Measurements from ENCODE around the gene PRRT3. TPM values are rescaled to one million over a fixed set of nuclear protein-coding genes. Genes with fewer than 3 reads are reported as not detected.

The PRRT3 gene
- total and polyA plus RNA-seq, 9 of the 15 experiments (the other 6 are each of a cell fraction or from before 2014, with no cell fraction given): 0.06 to 1.9 (median 1.2) TPM

DNA sequence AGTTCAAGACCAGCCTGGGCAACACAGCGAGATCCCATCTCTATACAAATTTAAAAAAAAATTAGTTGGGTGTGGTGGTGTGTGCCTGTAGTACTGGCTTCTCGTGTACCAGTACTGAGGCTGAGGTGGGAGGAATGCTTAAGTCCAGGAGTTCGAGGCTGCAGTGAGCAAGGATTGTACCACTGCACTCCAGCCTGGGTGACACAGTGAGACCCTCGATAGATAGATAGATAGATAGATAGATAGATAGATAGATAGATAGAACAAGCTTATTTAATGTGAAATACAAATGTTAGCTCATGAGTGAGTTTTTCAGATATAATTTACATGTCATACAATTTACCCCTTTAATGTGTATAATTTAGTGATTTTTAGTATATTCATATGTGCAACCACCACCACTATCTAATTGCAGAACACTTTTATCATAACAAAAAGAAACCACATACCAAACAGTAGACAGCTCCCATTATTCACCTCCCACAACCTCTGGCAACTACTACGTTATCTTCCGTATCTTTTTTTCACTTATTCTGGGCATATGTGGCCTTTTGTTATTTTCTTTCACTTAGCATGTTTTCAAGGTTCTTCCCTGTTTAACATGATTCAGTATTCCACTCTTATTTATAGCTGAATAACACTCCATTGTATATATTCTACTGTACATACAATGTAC is 13.1 kb upstream of the PRRT3 start:
- CTCF ChIA-PET (ENCODE audit: low intra/inter-chr PET ratio): no interaction called here

GRCh38 chr3:9957214-9957613 is 5.0 kb upstream of the PRRT3 start:
- Histone ChIP-seq H3K27ac (ENCODE audit: extremely low read depth, low read depth, low read length) (no peak overlapping the region), H3K79me2 (ENCODE audit: control insufficient read depth, insufficient read depth, low read length) (no peaks in the 10 kb centered on the region), H3K36me3 (ENCODE audit: control insufficient read depth, insufficient read depth, low read length) (peaks cover 4% of the 10 kb centered on the region; the same call in 2 of the 3 replicates), H3K9ac (ENCODE audit: insufficient read depth in 1 of 2, low read depth in 2 of 2, low read length in 2 of 2) (no peak overlapping the region), H3K9me1 (ENCODE audit: control insufficient read depth, insufficient read depth, low read length) (no peaks in the 10 kb centered on the region), H3K9me3 (replicated peaks; ENCODE audit: control insufficient read depth, insufficient read depth, low read depth, low read length) (no peaks in the 10 kb centered on the region), H4K20me1 (replicated peaks; ENCODE audit: control insufficient read depth, insufficient read depth, low read length) (no peaks in the 10 kb centered on the region), H3K4me3 (no peak overlapping the region), H3K4me1 (replicated peaks in 1 of 2; ENCODE audit: control insufficient read depth in 2 of 2, insufficient read depth in 2 of 2, low read length in 2 of 2) (peaks cover 14 to 21% of the 10 kb centered on the region in 2 experiments), H2AFZ (ENCODE audit: low read depth, low read length) (peak overlapping the region; percentile 34; the same call in 1 of the 2 replicates), H3K27me3 (ENCODE audit: control insufficient read depth in 2 of 2, insufficient read depth in 2 of 2, low read length in 2 of 2) (no peaks in the 10 kb centered on the region), H3K4me2 (ENCODE audit: insufficient read depth, low read length) (no peak overlapping the region)
- 34% methylated on average over 5 of the region's 5 CpGs for WGBS (ENCODE audit: insufficient coverage, low coverage, missing lambda C conversion rate)
- no TSS peak for BruUV-seq (replicated peaks)
- CTCF ChIA-PET (ENCODE audit: low intra/inter-chr PET ratio): no interaction called here
- FAIRE-seq: peak; percentile 72
- in situ Hi-C loops (cut with MboI) (no loop called here), intact Hi-C loops (cut with micrococcal nuclease) (no loop called here)
- POLR2A ChIA-PET: no interaction called here
- peak in 1 of 4 experiments; percentile 38 for DNase-seq (ENCODE audit: extremely low read depth in 1 of 4, low spot score in 3 of 4)
- ATAC-seq: no peak
- TF ChIP-seq MNT (conservative IDR thresholded peaks at IDR 0.05) (peak; percentile 65 to 67), MIER1 (IDR thresholded peaks at IDR 0.05; ENCODE audit: low read depth) (no peak), GTF2A2 (tag; IDR thresholded peaks at IDR 0.05) (no peak), TRIM24 (IDR thresholded peaks at IDR 0.05) (0 out of 4 replicates have a peak, but pooled peaks of 1 of the 2 experiments have one; percentile 27), RBM39 (optimal IDR thresholded peaks at IDR 0.05; ENCODE audit: low read depth, low read length) (no peak)
- TF ChIP-seq, protein P1, sequence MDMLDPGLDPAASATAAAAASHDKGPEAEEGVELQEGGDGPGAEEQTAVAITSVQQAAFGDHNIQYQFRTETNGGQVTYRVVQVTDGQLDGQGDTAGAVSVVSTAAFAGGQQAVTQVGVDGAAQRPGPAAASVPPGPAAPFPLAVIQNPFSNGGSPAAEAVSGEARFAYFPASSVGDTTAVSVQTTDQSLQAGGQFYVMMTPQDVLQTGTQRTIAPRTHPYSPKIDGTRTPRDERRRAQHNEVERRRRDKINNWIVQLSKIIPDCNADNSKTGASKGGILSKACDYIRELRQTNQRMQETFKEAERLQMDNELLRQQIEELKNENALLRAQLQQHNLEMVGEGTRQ (CRISPR knock-in tag; IDR thresholded peaks at IDR 0.05): 0 out of 2 replicates have a peak, but pooled peaks have one; percentile 8

More for the DNA sequence above, 13.1 kb upstream of the PRRT3 start:
- TF ChIP-seq ZNF77 (CRISPR knock-in tag; IDR thresholded peaks at IDR 0.05) (no peak), DACH1 (IDR thresholded peaks at IDR 0.05; ENCODE audit: partially characterized antibody) (peak; percentile 92), TAF15 (IDR thresholded peaks at IDR 0.05; ENCODE audit: low read depth, low read length) (no peak)
- TF ChIP-seq, protein P2, sequence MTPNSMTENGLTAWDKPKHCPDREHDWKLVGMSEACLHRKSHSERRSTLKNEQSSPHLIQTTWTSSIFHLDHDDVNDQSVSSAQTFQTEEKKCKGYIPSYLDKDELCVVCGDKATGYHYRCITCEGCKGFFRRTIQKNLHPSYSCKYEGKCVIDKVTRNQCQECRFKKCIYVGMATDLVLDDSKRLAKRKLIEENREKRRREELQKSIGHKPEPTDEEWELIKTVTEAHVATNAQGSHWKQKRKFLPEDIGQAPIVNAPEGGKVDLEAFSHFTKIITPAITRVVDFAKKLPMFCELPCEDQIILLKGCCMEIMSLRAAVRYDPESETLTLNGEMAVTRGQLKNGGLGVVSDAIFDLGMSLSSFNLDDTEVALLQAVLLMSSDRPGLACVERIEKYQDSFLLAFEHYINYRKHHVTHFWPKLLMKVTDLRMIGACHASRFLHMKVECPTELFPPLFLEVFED (CRISPR knock-in tag; conservative IDR thresholded peaks at IDR 0.05): 0 out of 2 replicates have a peak, but pooled peaks have one; percentile 42
- FAIRE-seq (no peak), ATAC-seq (no peak), DNase-seq (ENCODE audit: extremely low read depth in 1 of 4, low spot score in 3 of 4) (no peak)
- in situ Hi-C loops (cut with MboI) (no loop called here), intact Hi-C loops (cut with micrococcal nuclease) (no loop called here)
- Histone ChIP-seq H3K36me3 (ENCODE audit: control insufficient read depth, insufficient read depth, low read length) (peaks cover 62% of the 10 kb centered on the region), H3K4me1 (replicated peaks in 1 of 2; ENCODE audit: control insufficient read depth in 2 of 2, insufficient read depth in 2 of 2, low read length in 2 of 2) (no peaks in the 10 kb centered on the region), H3K4me3 (no peak overlapping the region), H3K27ac (ENCODE audit: extremely low read depth, low read depth, low read length) (no peak overlapping the region), H4K20me1 (replicated peaks; ENCODE audit: control insufficient read depth, insufficient read depth, low read length) (no peaks in the 10 kb centered on the region), H3K79me2 (ENCODE audit: control insufficient read depth, insufficient read depth, low read length) (no peaks in the 10 kb centered on the region), H3K9me1 (ENCODE audit: control insufficient read depth, insufficient read depth, low read length) (no peaks in the 10 kb centered on the region), H3K4me2 (ENCODE audit: insufficient read depth, low read length) (no peak overlapping the region), H3K27me3 (ENCODE audit: control insufficient read depth in 2 of 2, insufficient read depth in 2 of 2, low read length in 2 of 2) (no peaks in the 10 kb centered on the region), H2AFZ (ENCODE audit: low read depth, low read length) (no peak overlapping the region), H3K9me3 (replicated peaks; ENCODE audit: control insufficient read depth, insufficient read depth, low read depth, low read length) (no peaks in the 10 kb centered on the region), H3K9ac (ENCODE audit: insufficient read depth in 1 of 2, low read depth in 2 of 2, low read length in 2 of 2) (no peak overlapping the region)
- 86% methylated on average over 6 of the region's 6 CpGs for WGBS (ENCODE audit: insufficient coverage, low coverage, missing lambda C conversion rate)
- POLR2A ChIA-PET: interaction anchor here (0.5 to 7.2 kb wide), 4 partner anchors 9 to 425 kb away, joined by 3 to 53 read pairs (median 17); no protein-coding TSS in a partner anchor
- no TSS peak for BruUV-seq (replicated peaks)

Measured in K562 (cell line).